ENCODE measurements around the gene CFL1.

The CFL1 gene

DNA sequence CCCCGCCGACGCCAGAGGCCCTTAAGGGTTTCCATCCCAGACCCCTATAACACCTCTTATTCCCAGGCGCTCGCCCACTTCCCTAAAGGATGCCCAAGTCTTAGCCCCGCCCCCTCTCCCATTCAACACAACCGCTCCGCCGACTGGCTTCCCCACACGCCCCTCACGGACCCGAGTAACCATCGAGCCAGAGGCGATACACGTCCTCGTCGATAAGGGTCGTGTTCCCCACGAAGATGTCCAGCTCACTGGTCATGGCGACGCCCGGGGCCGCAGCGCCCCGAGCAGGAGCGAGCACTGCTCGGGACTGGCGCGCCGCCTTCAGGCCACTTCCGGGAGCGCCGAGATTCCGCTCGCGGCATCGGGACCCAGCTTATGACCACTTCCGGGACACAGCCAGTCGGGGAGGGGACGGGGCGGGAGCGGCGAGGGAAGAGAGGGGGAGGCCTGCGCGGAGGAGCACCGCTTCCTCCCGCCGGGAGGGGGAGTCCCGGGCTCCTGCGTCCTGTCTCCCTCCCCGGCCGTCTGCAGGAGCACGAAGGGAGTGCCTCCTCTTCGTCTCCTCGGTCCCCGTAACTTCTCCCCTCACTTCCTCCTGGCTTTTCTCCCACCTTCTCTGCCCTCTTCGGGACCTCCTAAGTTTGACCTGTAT lies 30.3 kb upstream of the CFL1 start, which contains the start of gene FIBP:
Gene FIBP, minus strand, starts transcription at position 309 of the 652 bp plus-strand sequence. Its CDS starts 53 bp downstream, at position 256.
- peak; percentile 97 for DNase-seq (ENCODE audit: low read depth, low spot score)

DNA sequence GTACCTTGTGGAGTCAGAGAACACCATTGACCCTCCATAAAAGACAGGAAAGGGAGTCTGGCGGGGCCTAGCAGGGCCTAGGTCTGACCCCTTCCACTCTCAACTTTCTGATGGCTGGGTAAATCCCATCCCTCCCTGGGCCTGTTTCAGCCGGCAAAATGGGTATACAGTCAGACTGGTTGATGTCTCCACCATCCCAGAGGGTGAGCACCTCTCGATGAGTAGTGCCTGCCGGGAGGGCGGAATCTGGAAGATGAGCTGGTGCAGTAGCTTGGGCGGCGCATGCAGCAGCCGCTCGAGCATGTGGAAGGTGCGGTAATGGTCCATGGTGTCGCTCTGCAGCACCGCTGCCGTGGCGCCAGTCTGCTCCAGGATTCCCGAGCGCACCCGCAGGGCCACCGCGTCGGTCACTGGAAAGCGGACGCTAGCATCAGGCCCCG lies 29.8 kb upstream of the CFL1 start:
- no peak for DNase-seq (ENCODE audit: low read depth, low spot score)

GRCh38 chr11:65886826-65887722 lies 29.1 kb upstream of the CFL1 start:
- DNase-seq (ENCODE audit: low read depth, low spot score), result no peak

DNA sequence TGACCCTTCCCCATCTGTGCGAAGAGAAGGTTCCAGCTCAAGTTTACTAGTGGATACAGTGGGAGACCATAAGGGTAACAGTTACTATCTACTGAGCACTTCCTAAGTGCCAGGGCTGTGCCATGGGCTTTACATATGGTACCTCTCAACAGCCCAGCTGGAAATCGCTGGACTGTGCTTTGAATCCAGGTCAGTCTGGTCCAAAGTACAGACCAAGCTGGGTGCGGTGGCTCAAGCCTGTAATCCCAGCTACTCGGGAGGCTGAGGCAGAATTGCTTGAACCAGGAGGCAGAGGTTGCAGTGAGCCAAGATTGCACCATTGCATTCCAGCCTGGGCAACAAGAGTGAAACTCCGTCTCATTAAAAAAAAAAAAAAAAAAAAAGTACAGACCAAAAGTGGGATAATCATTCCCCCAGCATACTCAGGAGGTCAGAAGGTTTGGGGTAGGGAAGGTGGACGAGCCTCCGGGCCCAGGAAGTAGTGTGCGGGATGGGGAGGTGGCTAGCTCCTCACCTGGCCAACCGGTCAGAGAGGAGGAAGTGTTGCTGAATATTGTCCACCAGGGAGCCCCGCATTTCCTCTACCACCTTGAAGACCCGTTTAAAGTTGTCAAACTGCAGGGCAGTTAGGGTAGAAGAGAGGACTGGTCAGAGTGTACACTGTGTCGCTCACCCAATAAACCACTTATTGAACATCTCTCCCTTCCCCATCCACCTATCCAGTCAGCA lies 28.0 kb upstream of the CFL1 start:
- DNase-seq (ENCODE audit: low read depth, low spot score), result no peak

GRCh38 chr11:65885231-65885630 lies 27.3 kb upstream of the CFL1 start:
- DNase-seq (ENCODE audit: low read depth, low spot score), result no peak

- peak; percentile 85 for DNase-seq (ENCODE audit: low read depth, low spot score)
Measured at GRCh38 chr11:65884716-65885092, 26.7 kb upstream of the CFL1 start.

- no peak for DNase-seq (ENCODE audit: low read depth, low spot score)
Measured at GRCh38 chr11:65883786-65884715, 26.1 kb upstream of the CFL1 start.

- DNase-seq (ENCODE audit: low read depth, low spot score), result no peak
Measured at GRCh38 chr11:65883058-65883761, 25.2 kb upstream of the CFL1 start.

DNA sequence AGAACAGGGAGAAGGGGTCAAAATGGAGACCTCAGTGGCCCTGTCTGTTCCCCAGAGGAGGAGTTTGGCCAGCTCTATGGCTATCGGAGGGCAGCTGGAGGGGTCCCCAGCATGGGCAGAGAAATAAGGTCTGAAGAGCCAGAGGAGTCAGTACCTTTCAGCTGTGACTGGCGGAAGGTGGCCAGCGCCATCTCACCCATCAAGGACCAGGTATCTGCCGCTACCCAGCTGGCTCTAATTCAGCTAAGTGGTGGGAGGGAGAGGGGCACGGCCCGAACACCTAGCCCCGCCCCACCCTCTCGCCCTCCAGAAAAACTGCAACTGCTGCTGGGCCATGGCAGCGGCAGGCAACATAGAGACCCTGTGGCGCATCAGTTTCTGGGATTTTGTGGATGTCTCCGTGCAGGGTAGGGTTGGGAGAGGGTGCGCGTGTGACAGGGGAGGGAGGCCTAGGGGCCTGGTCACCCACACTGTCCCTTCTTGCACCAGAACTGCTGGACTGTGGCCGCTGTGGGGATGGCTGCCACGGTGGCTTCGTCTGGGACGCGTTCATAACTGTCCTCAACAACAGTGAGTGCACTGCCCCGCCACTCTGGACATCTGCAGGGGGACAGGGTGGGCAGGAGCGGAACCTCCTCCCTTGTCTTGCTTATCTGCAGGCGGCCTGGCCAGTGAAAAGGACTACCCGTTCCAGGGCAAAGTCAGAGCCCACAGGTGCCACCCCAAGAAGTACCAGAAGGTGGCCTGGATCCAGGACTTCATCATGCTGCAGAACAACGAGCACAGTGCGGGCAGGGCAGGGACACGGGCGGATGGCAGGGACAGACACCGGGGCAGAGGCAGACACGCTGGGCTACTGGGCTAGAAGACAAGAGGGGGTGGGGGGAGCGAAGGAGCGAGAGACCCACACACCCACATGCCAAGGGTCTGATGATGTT lies 24.4 kb upstream of the CFL1 start:
- DNase-seq (ENCODE audit: low read depth, low spot score), result no peak

DNA sequence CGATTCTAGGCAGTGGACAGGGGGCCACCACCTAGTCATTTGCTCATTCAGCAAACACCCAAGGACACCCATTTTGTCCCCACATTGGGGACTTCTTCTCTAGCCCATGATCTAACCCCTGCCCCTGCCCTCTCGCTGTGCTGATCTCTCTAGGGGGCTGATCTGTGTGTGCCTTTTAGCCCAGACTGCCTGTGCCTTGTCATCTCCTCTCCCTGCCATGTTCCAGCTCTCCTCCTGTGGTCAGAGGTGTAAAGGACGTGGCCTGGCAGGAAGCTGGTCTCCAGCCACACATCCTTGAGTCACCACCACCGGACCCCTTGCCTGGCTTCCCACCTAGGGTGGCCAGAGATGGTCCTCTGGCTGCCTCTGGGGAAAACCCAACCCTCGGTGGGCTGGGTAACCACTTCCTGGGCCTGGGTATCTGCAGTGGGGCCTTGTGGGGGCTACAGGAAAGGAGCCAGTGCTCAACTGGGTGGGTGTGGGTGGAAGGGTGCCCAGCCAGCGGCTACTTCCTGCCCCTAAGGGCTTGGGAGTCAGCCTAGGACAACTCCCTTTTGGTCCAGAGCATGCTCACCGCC lies 23.0 kb upstream of the CFL1 start:
- DNase-seq (ENCODE audit: low read depth, low spot score), result no peak

DNA sequence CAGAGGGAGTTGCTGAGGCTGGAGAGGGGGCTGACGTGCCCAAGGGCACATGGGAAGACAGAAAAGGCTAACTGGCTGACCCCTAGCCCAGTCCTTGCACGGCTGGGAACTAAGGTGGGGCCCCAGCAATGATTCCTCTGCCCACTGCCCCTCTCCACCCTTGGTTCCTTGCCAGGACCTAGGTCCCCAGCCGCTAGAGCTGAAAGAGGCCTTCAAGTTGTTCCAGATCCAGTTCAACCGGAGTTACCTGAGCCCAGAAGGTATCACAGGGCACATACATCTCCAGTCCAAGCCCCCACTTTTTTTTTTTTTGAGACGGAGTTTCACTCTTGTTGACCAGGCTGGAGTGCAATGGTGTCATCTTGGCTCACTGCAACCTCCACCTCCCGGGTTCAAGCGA lies 22.0 kb upstream of the CFL1 start:
- DNase-seq (ENCODE audit: low read depth, low spot score), result no peak

- no peak for DNase-seq (ENCODE audit: low read depth, low spot score)
Measured at GRCh38 chr11:65879617-65880016, 21.6 kb upstream of the CFL1 start, which contains the start of gene CTSW. Gene CTSW (plus strand): TSS chr11:65879837. CDS start chr11:65879855, 18 bp downstream.

GRCh38 chr11:65873318-65874156 lies 15.6 kb upstream of the CFL1 start:
- DNase-seq (ENCODE audit: low read depth, low spot score), result peak; percentile 96

DNA sequence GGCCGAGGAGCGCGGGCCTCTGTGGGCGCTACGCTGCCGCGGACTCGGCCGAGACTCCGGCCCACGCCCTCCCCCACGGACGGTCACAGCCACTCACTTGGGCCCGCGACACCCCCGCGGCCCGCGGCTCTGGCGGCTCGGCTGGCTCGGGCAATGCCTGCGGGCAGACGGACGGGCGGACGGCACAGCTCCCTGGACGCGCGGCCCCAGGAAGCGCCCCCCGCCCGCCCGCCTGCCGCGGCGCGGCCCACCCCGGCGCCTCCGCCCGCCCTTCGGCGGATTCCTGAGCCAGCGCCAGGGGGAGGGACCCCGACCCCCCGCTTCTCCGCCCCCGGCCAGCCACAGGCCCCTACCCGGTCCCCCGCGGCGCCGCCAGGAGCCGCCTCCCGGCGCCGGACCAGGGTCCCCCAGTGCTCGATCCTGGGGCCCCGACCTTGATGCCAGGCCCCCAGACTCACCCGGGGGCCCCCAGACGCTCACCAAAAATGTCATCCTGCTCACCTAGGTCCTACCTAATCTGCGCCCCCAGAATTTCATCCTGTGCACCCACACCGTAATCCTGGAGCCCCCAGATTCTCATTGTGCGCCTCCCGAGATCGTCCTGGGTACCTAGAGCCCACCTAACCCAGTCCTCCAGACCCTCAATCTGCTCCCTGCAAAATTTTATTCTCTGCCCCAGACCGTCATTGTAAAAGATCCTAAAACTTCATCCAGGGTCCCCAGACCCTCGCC lies 14.8 kb upstream of the CFL1 start, which contains the start of gene EFEMP2:
Gene EFEMP2, minus strand, starts transcription at position 215 of the 732 bp plus-strand sequence. CDS start 446 bp downstream, outside the sequence.
- peak; percentile 9 for DNase-seq (ENCODE audit: low read depth, low spot score)

DNA sequence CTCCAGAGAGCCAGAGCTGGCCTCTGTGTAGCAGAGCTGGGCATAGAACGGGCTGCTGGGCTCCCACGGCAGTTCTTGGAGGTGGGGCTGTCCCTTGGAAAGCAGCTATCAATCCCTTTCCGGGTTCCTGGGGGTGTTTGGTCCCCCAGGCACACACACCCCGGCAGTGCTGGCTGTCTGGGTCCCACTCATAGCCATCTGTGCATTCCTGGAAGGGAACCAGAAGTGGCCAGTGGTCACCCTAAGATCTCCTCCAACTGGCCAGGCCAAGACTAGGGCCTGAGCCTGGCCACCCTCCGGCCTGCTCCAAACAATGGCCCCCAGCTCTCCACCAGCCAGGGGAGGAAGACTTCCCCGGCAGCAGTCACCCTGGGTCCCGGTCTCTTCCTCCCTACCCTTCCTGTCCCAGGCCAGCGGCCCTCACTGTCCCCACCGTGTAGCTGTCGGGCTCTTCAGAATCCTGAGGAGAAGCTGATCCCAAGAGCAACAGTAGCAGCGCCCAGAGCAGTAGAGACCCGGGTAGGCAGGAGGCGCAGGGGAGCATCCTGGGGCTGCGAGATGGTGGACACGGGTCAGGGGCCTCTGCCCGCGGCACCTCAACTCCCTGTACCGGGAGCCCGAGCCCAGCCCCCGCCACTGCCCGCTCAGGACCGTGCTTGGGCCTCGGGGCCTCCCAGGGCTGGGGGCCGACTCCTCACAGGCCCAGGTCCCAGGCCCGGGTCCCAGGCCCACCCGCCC lies 14.0 kb upstream of the CFL1 start:
- peak; percentile 48 for DNase-seq (ENCODE audit: low read depth, low spot score)
